Activated CD4-positive, alpha-beta T cell treated with anti-CD3 and anti-CD28 coated beads, Interleukin-10, Interleukin-2, amounts not matched to agents 100 ng/mL and 50 ng/mL, durations not matched to agents 16 hours and 8 hours (primary cell): ENCODE results near the gene S100B.

Experiments
- DNase-seq: peaks from one replicate; pipeline ENCODE4 v3.0.0-alpha.2; 2020

Gene S100B

DNA sequence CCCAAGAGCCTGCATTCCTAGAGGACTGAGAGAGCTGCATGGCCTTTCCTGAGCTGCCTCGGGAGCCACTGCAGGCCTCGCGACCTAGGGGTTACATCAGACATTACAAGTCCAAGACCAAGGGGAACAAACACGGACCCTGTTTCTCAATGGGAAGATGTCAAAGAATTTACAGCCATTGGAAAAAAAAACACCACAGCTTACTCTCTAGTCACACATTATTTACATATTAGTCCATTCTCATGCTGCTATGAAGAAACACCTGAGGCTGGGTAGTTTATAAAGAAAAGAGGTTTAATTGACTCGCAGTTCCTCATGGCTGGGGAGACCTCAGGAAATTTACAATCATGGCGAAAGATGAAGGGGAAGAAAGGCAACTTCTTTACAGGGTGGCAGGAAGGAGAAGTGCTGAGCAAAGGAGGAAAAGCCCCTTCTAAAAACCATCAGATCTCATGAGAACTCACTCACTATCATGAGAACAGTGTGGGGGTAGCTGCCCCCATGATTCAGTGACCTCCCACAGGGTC lies 22.2 kb upstream of the S100B start:
- no peak for DNase-seq

DNA sequence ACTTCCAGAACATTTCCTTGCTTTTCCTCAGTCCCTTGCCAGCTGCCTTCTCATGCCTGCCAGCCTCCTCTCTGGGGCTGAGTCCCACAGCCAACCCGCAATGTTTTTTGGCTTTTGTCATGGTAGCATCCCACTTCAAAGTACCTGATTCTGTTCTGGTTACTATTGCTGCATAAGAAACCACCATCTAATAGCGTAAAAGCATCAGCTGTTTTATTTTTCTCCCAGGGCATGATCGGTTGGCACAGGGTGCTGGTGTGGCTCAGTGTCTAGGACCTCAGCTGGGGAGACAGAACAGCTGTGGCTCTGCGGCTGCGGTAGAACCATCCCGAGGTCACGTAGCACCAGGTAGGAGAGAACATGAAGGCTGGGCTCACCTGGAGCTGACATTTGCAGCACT lies 21.7 kb upstream of the S100B start:
- no peak for DNase-seq

- no peak for DNase-seq
Observed at GRCh38 chr21:46625759-46626158, 20.9 kb upstream of the S100B start.

DNA sequence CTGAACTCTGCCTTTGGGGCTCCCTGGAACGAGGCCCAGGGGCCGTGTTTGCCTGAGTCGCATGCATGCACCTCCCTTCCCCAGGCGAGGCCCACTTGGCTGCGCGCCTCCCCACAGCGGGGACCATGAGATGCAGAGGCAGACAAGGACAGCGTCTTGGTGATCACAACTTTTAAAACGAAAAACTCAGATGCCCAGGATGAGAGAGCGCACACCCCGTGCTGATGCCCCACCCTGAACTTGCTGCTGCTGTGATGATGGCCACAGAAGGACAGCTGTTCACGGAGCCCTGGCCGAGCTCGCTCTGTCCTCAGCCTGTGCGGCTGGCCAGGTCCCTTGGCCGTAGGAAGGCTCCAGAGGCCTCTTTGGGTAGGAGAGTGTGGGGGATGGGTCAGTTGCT lies 19.2 kb upstream of the S100B start:
- DNase-seq = no peak

DNA sequence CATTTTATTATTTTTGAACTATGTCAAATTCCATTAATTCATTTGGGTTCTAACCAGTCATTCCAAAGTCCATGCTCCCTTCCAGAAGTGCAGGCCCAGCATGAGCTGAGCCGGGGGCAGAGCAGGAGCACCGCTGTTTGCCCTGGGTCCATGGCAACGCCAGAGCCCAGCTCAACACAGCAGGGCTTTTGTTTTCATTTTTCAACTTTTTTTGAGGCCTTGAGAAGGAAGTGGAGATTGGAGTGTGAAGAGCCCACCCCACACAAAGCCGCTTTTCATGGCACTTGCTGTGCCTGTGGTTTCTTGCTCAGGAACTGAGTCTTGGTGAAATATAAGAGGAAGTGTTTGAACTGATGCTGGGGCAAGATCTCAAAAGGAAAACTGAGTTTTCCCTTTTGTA lies 17.3 kb upstream of the S100B start:
- DNase-seq = peak; percentile 7

DNA sequence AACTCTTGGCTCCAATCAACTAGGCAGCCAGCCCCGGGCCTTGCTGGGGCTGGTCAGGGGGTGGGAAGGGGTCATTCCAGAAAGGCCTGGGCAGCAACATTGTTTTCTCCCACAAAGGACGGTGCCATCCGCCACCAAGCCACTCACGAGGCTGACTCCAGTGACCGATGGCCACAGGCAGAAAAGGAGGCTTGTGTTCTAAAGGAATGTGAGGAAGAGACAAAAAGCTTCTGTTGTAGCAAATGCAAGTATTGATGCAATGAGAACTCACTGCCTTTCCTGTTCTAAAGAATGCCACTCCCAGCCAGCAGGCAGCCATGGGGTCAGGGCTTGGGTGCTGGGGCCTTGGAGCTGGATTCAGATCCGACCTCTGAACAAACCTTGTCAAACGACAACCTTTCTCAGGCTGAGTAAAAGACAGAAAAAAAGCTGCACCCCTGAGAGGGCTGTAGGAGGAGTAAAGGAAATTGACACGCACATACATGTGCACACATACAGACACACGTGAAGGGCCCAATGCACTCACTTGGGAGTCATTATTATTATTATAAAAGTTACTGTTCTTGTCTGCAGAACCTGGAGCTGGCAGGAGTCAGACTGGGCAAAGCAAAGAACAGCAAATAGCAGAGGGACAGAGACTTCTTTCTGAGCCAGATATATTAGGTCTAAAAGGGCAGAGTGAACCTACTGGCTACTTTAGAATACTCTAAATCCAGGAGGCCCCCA lies 16.7 kb upstream of the S100B start:
- no peak for DNase-seq

DNA sequence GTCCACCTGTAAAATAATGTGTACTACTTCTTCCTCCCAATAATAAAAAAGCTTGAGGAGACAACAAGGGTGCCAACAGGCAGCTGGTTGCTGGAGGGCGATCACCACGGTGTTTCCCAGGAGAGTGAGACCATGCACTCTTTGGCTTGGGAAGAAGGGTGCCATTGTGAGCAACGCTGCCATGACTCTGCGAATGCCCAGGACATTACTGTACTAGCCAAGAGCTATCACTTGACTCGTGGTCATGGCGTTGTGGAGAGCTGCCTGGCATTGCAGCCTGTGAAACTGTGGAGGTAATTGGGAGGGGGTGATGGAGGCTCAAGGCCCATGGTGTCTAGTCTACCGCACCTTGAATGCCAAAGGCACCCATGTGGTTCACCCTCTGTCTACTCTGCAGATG lies 16.0 kb upstream of the S100B start:
- DNase-seq = no peak

DNA sequence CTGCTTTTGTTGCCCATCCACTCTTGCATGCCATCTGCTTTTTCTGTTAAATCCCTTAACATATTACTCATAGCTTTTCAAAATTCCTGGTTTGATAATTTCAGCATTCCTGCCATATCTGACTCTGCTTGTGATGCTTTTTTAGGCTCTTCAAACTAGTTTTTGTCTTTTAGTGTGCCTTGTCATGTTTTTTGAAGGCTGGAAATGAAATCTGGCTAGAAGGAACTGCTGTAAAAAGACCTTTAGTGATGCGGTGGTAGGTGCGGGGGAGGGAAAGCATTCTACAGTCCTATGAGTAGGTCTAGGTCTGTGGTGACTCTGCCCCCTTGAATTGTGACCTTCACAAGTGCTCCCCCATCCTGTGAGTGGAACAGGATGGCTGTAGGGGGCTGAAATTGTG lies 15.0 kb upstream of the S100B start:
- DNase-seq = no peak

GRCh38 chr21:46618738-46619379 lies 14.0 kb upstream of the S100B start:
- DNase-seq = no peak

DNA sequence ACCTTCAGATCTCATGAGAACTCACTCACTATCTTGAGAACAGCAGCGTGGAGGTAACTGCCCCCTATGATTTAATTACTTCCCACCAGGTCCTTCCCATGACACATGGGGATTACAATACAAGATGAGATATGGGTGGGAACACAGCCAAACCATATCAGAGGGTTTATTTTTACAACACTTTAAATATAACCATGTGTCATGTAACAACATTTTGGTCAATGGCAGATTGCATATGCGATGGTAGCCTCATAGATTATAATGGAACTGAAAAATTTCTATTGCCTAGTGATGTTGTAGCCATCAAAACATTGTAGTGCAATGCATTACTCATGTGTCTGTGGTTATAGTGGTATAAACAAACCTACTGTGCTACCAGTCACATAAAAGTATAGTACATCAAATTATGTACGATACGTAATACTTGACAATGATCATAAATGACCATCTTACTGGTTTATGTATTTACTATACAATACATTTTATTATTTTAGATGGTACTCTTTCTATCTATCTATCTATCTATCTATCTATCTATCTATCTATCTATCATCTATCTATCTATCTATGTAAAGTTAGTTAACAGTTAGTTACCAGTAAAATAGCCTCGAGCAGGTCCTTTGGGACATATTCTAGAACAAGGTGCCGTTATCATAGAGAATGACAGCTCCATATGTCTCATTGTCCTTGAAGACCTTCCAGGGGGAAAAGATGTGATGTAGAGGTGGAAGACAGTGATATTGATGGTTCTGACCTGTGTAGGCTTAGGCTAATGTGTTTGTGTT lies 12.6 kb upstream of the S100B start:
- DNase-seq = no peak

GRCh38 chr21:46616656-46617055 lies 11.8 kb upstream of the S100B start:
- DNase-seq = no peak

DNA sequence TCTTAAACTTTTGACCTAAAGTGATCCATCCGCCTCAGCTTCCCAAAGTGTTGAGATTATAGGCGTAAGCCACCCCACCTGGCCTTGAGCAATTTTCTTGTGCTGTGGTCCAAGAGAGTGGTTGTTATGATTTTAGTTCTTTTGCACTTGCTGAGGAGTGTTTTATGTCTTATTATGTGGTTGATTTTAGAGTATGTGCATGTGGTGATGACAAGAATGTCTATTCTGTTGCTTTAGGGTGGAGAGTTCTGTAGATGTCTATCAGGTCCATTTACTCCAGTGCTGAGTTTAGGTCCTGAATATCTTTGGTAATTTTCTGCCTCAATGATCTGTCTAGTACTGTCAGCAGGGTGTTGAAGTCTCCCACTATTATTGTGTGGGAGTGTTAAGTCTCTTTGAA lies 11.2 kb upstream of the S100B start:
- no peak for DNase-seq

- DNase-seq = no peak
Observed at GRCh38 chr21:46613391-46613790, 8.5 kb upstream of the S100B start.

GRCh38 chr21:46610018-46610701 lies 5.3 kb upstream of the S100B start:
- no peak for DNase-seq

- DNase-seq = no peak
Observed at GRCh38 chr21:46608672-46609111, 3.8 kb upstream of the S100B start.

- no peak for DNase-seq
Observed at GRCh38 chr21:46607636-46608035, 2.8 kb upstream of the S100B start.

DNA sequence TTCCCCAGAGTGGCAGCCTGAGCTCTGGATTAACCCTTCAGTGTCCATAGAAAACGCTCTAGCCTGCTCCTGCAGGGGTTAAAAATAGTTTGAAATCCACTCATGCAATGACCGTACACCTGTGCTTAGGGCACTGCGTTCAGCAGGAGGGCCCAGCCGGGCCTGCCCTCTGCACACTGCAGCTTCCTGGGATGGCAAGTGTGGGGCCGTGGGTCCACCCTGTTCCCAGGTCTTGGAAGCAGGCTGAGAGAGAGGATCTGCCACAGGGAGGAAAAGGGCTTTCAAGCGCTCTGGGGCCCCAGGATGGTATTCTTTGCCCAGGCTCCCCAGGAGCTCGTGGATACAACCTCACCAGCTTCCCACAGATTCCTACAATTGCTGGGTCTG lies 1.5 kb upstream of the S100B start:
- DNase-seq = no peak

- DNase-seq = peak; percentile 34
Observed at GRCh38 chr21:46605767-46606426, 1.0 kb upstream of the S100B start.

GRCh38 chr21:46604329-46604974 lies 430 bp downstream of the S100B start:
- no peak for DNase-seq

GRCh38 chr21:46603228-46603627 lies 1.7 kb downstream of the S100B start:
- no peak for DNase-seq

- DNase-seq = no peak
Observed at GRCh38 chr21:46600978-46601377, 3.9 kb downstream of the S100B start.

- no peak for DNase-seq
Observed at GRCh38 chr21:46600305-46600704, 4.6 kb downstream of the S100B start.
